ENCODE measurements around the gene PACSIN3.

GRCh38 chr11:47144541-47144940, 41.7 kb downstream of the PACSIN3 start:
- TF ChIP-seq CTCF (IDR thresholded peaks at IDR 0.05), result no peak
- no peak for TF ChIP-seq POLR2A (IDR thresholded peaks at IDR 0.05)

Data from thyroid gland (tissue), 4 donors.